ENCODE measurements around the gene ERMAP.
"Not testable (repeated sequence)": the region's sequence is repeated elsewhere in the genome, so short reads cannot be mapped to it uniquely, and the experiment has no call there.

ERMAP gene

GRCh38 chr1:42807056-42807668 is 9.8 kb upstream of the ERMAP start:
- no peak for DNase-seq

GRCh38 chr1:42814815-42815214 is 2.1 kb upstream of the ERMAP start:
- DNase-seq = not testable (repeated sequence)

DNA sequence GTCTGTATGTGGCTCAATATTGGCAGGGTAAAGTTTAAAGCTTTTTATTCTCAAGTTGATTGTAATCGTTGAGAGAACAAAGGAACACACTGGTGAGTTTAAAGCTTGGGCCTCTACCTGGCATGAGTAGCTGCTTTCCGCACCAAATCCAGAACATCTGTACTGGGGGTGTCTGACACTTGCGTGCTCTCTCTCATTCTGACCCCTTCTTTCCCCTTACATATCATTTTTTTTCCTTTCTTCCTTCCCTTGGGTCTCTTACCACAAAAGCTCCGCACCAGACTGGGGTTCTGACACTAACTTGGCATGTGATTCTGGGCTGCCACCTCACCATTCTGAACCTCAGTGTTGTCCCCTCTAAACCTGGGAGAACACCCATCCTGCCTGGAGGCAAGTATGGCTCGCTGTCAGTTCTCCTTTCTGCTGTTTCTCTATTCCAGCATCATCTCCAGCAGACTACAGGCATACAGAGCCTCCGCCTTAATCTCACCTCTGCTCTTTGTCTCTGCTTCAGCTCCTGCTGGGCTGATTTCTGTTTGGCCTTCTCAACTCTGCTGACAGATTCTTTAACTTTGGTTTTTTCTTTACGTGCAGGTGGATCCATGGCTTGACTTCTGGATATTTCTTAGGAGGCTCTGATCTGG is 859 bp upstream of the ERMAP start:
- no peak for DNase-seq

DNA sequence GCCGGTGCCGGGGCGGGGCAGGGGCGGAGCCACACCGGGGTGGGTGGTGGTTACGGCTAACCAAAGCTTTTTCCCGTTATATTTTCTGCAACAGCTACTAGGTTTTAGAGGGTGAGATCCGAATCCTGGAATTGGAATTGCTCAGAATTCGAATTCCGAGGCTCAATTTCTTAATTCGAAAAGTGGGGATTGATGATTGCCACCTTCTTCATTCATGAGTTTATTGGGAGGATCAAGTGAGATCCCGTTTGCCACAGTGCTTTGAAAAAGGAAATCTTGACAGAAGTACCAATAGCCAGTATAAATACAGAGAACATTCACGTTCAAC is 482 bp downstream of the ERMAP start:
- DNase-seq = no peak

DNA sequence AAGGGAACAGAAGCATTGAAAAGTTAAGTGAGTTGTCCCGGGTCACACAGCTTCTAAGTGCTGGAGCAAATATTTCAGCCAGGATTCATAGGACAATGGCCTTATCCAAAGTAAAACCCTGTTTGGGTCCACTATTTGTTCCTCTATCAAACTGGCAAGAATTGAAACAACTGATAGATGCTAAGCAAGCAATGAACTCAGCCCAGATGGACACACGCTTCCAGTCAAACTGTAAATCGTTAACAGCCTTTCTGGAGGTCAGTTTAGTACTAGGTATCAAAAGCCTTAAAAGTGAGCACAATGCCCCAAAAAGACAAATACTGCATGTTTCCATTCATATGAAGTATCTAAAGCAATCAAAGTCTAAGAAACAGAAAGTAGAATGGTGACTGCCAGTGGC is 1.1 kb downstream of the ERMAP start:
- no peak for DNase-seq

GRCh38 chr1:42820813-42821212 is 3.9 kb downstream of the ERMAP start:
- DNase-seq = no peak

- DNase-seq = no peak
Observed at GRCh38 chr1:42821690-42822089, 4.8 kb downstream of the ERMAP start.

GRCh38 chr1:42822800-42823392 is 6.0 kb downstream of the ERMAP start:
- DNase-seq = no peak

GRCh38 chr1:42824481-42825035 is 7.6 kb downstream of the ERMAP start:
- DNase-seq = no peak

DNA sequence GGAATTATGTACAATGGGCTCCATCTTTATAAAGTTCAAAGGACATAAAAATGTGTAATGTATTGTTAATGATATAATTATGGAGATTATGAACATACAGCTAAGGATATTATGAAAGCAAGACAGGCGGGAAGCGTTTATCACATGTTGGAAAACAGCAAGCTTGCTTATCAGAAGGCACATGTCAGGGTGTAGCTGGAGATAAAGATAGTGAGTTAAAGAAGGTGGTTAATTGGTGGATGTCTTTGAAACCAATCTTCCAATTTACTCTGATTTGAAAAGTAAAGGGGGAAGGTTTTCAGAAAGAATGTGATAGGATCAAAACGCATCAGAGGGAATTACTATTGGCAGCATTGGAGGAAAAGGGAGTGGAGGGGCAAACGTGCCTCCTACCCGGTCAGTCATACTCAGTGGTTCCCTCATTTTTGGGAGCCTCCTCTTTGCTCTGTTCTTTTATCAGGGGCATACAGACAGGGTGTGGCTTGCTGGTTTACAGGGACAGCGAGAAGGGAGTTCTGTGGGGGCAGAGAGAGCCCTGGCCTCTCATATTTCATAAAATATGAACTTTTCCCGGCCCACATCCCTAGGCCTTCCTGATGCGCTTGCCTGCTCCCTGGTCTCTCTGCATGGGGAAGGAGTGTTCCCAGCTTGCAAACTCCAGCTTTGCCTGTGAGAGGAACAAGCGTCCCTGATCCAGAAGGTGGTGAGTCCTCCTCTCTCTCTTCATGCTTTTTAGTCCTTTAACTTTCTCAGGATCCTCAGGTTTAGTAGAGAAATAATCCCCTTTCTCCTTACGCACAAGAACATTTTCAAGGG is 8.3 kb downstream of the ERMAP start:
- DNase-seq = no peak

- no peak for DNase-seq
Observed at GRCh38 chr1:42830631-42831030, 13.7 kb downstream of the ERMAP start.

DNA sequence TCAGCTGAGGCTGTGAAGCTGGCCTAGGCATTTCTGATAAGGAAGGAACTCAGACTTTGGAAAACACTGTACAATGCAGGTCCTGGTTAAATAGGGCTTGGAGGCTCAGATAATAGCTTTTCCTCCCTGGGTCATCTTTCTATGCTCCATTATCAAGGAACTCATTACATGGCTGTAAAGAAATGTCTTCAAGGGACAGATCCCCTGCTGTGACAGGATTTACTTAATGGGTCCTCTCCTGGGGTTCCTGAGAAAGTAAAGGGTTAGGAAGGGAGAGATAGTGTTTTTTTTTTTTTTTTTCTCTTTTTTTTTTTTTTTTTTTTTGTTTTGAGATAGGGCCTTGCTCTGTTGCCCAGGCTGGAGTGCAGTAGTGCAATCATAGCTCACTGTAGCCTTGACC is 14.4 kb downstream of the ERMAP start:
- no peak for DNase-seq

GRCh38 chr1:42832641-42833240 is 15.8 kb downstream of the ERMAP start:
- no peak for DNase-seq

GRCh38 chr1:42833981-42834380 is 17.1 kb downstream of the ERMAP start:
- DNase-seq = no peak

DNA sequence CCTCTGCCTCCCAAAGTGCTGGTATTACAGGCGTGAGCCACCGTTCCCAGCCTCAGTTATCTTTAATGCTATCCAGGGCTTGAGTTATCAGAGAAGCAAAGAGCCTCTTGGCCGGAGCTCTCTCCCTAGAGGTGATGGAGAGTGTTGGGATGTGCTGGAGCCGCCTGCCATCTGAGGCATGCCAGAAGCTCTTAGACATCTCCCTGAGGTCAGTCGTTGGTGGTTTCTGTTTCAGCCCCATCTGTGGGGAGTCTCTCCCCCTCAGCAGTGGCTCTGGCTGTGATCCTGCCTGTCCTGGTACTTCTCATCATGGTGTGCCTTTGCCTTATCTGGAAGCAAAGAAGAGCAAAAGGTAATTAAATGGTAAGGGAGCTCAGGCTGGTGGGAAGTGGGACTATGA is 17.9 kb downstream of the ERMAP start:
- no peak for DNase-seq

GRCh38 chr1:42835422-42835821 is 18.5 kb downstream of the ERMAP start:
- DNase-seq = no peak

GRCh38 chr1:42837709-42838108 is 20.8 kb downstream of the ERMAP start:
- DNase-seq = no peak

- no peak for DNase-seq
Observed at GRCh38 chr1:42838482-42839190, 21.7 kb downstream of the ERMAP start.

DNA sequence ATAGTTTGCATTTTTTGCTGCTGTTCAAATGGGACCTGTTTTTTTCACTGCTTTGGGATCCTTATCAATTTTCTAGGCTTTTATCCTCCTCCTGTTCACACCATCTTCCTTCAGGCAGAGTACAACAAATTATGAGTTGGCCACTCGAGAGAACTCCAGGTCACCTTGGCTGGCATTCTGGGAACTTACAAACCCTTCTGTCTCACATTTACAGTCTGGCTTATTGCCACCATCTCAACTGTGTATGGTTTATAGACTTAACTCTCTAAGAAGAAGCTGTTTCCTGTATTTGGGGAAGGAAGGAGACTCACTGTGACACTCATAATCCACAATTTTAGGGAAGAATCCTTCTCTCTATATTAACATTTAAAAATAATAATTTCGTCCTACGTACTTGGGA is 24.1 kb downstream of the ERMAP start:
- DNase-seq = no peak

GRCh38 chr1:42841440-42842147 is 24.7 kb downstream of the ERMAP start:
- no peak for DNase-seq

DNA sequence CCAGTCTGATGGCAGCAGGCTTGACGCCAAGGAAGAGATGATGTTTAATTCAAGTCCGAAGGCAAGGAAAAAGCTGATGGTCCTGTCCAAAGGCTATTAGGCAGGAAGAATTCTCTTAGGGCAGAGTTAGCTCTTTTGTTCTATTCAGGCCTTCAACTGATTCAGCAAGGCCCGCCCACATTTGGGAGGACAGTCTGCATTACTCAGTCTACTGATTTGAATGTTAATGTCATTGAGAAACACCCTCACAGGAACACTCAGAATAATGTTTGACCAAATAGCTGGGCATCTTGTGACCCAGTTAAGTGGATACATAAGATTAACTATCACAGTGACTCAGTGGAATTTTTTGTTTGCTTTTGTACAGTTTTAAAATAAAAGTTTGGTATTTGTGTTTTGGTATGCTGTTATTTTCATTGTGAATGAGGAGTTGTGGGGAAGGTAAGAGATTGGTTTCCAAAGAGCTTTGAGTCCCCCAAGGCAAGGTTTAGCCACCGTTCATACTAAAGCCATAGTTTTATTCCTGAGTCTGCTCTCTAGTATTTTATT is 27.7 kb downstream of the ERMAP start:
- DNase-seq = no peak

DNA sequence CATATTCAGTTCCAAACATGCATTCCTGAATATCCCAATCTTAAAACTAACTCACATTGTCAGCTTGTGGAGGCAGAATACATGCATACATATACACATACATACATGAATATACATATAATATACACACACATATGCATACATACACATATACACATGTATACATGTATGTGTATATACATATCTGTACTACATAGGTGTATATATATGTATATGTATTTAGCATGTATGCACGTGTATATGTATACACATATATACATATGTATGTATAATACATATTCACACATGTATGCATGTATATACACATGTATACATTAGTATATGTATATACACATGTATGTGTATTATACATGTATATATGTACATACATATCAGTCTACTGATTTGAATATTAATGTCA is 28.3 kb downstream of the ERMAP start:
- no peak for DNase-seq
